Measurements from ENCODE around the gene MUC22. TPM values are rescaled to one million over a fixed set of nuclear protein-coding genes. Genes with fewer than 3 reads are reported as not detected.

MUC22 gene
- total and polyA plus RNA-seq, 4 donors = 0.02 to 0.11 (median 0.05) TPM

DNA sequence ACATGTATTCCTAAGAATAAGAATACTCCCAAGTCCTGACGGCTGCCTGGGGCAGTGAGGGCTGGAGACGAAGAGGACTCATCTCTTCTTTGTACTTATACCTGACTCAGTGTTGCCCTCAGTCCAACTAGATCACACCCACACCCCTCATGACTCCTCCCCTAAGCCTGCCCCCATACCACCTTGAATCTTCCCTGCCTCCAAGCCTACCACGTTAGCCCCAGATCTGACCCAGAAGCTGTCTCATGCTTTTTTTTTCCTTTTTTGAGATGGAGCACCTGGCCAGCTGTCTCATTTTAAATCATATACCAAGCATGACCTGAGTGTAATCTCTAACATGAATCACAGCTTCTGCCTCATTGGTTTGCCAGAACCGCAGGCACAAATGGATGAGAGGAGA lies 45.2 kb downstream of the MUC22 start:
- Histone ChIP-seq H3K36me3 (ENCODE audit: control insufficient read depth in 4 of 4, insufficient read depth in 4 of 4, low read length in 4 of 4) (no peaks in the 10 kb centered on the region), H3K27me3 (ENCODE audit: control insufficient read depth in 3 of 3, insufficient read depth in 3 of 3, low read length in 2 of 3) (no peaks in the 10 kb centered on the region), H3K4me1 (ENCODE audit: control insufficient read depth in 5 of 5, insufficient read depth in 5 of 5, low read length in 5 of 5) (peaks cover 0 to 15% (median 0%) of the 10 kb centered on the region in 5 donors), H3K9ac (ENCODE audit: insufficient read depth in 1 of 2, low read length in 2 of 2) (no peak overlapping the region), H3K9me3 (ENCODE audit: control insufficient read depth in 4 of 4, insufficient read depth in 3 of 4, low read length in 3 of 4) (no peaks in the 10 kb centered on the region), H3K27ac (ENCODE audit: low read depth in 1 of 2, low read length in 1 of 2) (no peak overlapping the region), H3K4me3 (no peak overlapping the region)
- DNase-seq = no peak
- TF ChIP-seq, protein P1, sequence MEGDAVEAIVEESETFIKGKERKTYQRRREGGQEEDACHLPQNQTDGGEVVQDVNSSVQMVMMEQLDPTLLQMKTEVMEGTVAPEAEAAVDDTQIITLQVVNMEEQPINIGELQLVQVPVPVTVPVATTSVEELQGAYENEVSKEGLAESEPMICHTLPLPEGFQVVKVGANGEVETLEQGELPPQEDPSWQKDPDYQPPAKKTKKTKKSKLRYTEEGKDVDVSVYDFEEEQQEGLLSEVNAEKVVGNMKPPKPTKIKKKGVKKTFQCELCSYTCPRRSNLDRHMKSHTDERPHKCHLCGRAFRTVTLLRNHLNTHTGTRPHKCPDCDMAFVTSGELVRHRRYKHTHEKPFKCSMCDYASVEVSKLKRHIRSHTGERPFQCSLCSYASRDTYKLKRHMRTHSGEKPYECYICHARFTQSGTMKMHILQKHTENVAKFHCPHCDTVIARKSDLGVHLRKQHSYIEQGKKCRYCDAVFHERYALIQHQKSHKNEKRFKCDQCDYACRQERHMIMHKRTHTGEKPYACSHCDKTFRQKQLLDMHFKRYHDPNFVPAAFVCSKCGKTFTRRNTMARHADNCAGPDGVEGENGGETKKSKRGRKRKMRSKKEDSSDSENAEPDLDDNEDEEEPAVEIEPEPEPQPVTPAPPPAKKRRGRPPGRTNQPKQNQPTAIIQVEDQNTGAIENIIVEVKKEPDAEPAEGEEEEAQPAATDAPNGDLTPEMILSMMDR (IDR thresholded peaks at IDR 0.05; ENCODE audit: control extremely low read depth, extremely low read depth) = no peak
- 86 to 92% methylated on average over 4 of the region's 4 CpGs for WGBS, 2 donors
- no peak for ATAC-seq (ENCODE audit: insufficient read depth, low FRiP score)

DNA sequence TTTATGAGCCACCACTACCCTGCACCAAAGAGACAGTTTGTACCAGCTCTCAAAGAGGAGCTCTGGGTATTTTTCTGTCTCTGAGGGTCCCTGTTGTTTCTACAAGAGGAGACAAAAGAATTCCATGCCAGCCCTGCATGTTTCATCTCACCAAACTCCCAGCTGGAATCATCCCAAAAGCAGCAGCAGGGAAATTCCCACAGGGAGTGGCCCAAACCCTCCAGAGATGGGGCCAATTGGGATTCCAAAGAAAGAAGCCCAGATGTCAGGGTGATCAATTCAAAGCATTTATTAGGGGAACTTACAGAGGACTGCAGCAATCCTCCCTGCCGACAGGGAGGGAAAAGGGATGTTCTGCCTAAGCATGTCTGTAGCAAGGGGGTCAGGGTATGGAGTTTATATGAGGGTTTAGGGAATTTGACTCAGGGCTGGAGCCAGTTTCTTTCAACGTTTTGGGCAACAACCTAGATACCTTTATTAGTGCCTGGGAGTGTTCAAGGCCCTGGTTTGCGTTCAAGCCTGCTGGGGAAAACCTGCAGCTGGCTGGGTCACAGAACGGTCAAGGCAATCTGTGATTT lies 47.2 kb downstream of the MUC22 start:
- H3K36me3 ChIP-seq (ENCODE audit: control insufficient read depth in 4 of 4, insufficient read depth in 4 of 4, low read length in 4 of 4) = no peaks in the 10 kb centered on the region
- H3K9me3 ChIP-seq (ENCODE audit: control insufficient read depth in 4 of 4, insufficient read depth in 3 of 4, low read length in 3 of 4) = no peaks in the 10 kb centered on the region
- WGBS, 2 donors = 67 to 74% methylated on average over 4 of the region's 4 CpGs
- TF ChIP-seq, protein P1 (IDR thresholded peaks at IDR 0.05; ENCODE audit: control extremely low read depth, extremely low read depth) = no peak
- H3K27ac ChIP-seq (ENCODE audit: low read depth in 1 of 2, low read length in 1 of 2) = no peak overlapping the region
- no peak overlapping the region for H3K4me3 ChIP-seq
- no peak overlapping the region for H3K9ac ChIP-seq (ENCODE audit: insufficient read depth in 1 of 2, low read length in 2 of 2)
- ATAC-seq (ENCODE audit: insufficient read depth, low FRiP score) = no peak
- peaks cover 0 to 2% (median 0%) of the 10 kb centered on the region in 3 donors for H3K27me3 ChIP-seq (ENCODE audit: control insufficient read depth in 3 of 3, insufficient read depth in 3 of 3, low read length in 2 of 3)
- H3K4me1 ChIP-seq (ENCODE audit: control insufficient read depth in 5 of 5, insufficient read depth in 5 of 5, low read length in 5 of 5) = peaks cover 0 to 15% (median 0%) of the 10 kb centered on the region in 5 donors
- DNase-seq = peak; percentile 19 to 30 (median 25)

DNA sequence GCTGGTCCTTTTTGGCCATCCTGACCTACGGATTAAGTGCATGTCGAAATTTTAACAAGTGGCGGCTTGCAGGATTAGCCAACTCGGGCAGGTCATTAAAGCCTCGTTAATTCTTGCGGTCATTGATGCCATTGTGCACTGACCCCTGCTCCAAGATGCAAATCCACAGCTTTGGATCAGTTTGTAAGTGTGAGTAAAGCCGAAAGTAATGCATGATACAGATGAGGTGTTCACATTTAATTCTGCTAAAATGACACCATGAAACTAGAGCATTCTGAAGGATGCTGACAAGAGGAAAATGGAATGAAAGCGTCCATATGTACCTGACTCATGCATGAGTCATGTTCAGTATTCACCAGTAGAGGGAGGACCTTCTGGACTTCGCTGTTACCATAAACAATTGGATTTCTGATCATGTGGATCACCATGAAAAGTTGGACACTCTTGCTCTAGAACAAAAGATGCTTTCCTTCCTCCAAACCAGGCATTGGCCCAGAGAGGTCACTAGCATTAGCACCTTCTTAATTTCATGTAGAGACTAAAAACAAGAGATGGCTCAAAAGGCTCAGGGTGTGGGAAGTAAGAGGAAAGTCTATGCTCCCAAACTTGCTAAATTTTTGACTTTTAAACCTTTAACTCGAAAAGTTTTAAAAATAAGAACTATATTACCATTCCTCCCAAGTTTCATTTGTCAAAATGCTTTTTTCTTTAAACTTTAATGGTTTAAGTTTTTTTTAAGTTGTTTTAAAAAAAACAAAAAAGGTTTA lies 48.0 kb downstream of the MUC22 start:
- H3K27me3 ChIP-seq (ENCODE audit: control insufficient read depth in 3 of 3, insufficient read depth in 3 of 3, low read length in 2 of 3) = peaks cover 0 to 2% (median 0%) of the 10 kb centered on the region in 3 donors
- H3K4me3 ChIP-seq = no peak overlapping the region
- ATAC-seq (ENCODE audit: insufficient read depth, low FRiP score) (peak; percentile 53), DNase-seq (peak in 2 of 3 donors; percentile 31 to 37)
- TF ChIP-seq, protein P1 (IDR thresholded peaks at IDR 0.05; ENCODE audit: control extremely low read depth, extremely low read depth) = peak; percentile 26
- no peaks in the 10 kb centered on the region for H3K36me3 ChIP-seq (ENCODE audit: control insufficient read depth in 4 of 4, insufficient read depth in 4 of 4, low read length in 4 of 4)
- H3K4me1 ChIP-seq (ENCODE audit: control insufficient read depth in 5 of 5, insufficient read depth in 5 of 5, low read length in 5 of 5) = peaks cover 0 to 15% (median 0%) of the 10 kb centered on the region in 5 donors
- H3K9ac ChIP-seq (ENCODE audit: insufficient read depth in 1 of 2, low read length in 2 of 2) = no peak overlapping the region
- WGBS, 2 donors = 61 to 67% methylated on average over 10 of the region's 10 CpGs
- H3K27ac ChIP-seq (ENCODE audit: low read depth in 1 of 2, low read length in 1 of 2) = no peak overlapping the region
- H3K9me3 ChIP-seq (ENCODE audit: control insufficient read depth in 4 of 4, insufficient read depth in 3 of 4, low read length in 3 of 4) = no peaks in the 10 kb centered on the region

Data from lung (tissue), 12 donors.